ENCODE measurements around the gene MSI2. TPM values are rescaled to one million over a fixed set of nuclear protein-coding genes. Genes with fewer than 3 reads are reported as not detected.
A peak's percentile ranks its signal among the peaks of the same experiment; 100 is the strongest.

The MSI2 gene
- total and polyA plus RNA-seq, 2 donors, result 19.0 to 43.4 TPM

DNA sequence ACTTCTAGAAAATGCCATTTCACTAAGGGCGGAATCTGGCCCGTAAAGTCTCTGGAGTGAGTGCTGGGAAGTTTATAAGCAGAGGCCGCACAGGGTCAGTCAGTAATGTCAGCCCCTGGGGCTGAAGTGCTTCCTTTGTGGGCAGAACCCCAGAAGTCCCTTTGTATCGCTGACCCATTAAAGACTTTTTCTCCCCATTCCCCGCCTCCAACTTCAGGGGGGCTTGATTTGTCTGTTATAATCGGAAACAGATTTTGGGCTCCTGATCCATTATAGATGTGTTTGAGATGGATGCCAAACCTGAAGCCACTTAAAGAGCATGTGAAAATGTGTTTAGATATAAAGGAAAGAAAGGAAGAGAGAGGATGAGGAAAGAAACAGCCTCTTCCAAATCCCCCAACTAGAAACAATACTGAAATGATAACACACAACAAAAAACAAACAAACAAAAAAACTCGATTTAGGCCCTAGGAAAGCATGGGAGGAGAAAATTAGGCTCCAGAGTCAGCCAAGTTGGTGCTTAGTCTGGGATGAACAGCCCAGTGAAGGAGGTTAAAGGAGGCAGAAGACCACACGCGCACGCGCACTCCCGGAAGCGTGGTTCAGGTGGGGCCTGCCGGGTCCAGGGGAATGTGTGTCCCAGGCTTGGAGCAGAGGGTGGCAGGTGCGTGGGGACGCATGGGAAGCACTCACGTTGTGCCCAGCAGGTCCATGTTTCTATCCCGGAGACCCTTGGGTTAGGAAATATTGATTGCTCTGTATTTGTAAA is 27.1 kb downstream of the MSI2 start:
- 87% methylated on average over 18 of the region's 18 CpGs for WGBS
- H3K27ac ChIP-seq (ENCODE audit: low read depth), result no peak overlapping the region
- no peak overlapping the region for H3K4me3 ChIP-seq (ENCODE audit: low read depth, low read length)
- no peak for DNase-seq (ENCODE audit: extremely low spot score)
- H3K36me3 ChIP-seq (ENCODE audit: insufficient read depth), result peaks cover 2% of the 10 kb centered on the region
- peaks cover 1% of the 10 kb centered on the region for H3K4me1 ChIP-seq (ENCODE audit: insufficient read depth)

DNA sequence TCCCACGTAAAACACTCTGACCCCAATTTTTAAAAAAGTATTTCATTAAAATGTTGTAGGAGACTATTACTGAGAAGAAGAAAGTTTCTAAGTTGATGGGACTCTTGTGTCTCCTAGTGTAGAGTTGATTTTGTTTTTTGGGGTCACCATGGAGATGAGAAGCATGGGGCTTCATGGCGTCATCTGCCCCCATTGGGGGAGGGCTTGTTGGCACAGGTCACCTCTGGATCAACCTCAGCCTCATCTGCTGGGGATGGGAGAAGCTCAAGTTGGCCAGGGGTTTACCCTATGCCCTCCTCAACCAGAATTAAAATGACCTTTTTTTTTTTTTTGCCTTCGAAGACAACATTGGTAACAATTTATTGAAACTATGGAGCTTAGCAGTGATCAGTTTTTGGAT is 28.3 kb downstream of the MSI2 start:
- 82% methylated on average over 3 of the region's 3 CpGs for WGBS
- Histone ChIP-seq H3K4me1 (ENCODE audit: insufficient read depth) (peaks cover 3% of the 10 kb centered on the region), H3K36me3 (ENCODE audit: insufficient read depth) (peaks cover 2% of the 10 kb centered on the region), H3K4me3 (ENCODE audit: low read depth, low read length) (no peak overlapping the region), H3K27ac (ENCODE audit: low read depth) (no peak overlapping the region)
- no peak for DNase-seq (ENCODE audit: extremely low spot score)

DNA sequence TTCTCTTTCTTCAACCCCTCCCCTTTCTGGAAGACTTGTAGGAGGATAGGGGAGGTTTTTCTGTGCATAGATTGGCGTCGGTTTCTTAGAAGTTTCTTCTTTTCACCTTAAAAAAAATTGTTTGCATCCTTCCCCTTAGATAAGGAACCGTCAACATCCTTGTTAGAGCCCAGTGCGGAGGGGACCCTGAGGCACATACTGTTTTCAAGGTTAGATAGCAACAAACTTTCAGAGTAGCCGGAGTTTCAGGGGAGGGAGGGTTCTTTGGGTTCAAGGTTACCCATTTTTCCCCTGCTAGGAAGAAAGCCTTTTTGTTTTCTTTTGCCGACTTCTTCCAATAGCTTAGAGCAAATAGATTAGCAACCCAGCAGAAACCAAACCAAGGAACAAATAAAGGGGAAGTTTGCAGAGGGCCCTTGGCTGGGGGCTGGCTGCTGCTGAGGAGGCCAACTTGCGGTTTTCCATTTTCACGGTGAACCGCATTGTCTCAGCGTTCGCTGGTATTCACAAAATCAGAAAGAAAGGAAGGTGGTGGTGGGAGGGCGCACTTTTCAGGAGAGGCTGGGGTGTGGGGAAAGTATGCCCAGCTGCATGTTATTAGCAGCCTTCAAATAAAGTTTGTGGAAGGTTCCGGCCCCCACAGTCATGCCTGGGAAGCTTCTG is 28.8 kb downstream of the MSI2 start:
- H3K36me3 ChIP-seq (ENCODE audit: insufficient read depth), result no peaks in the 10 kb centered on the region
- peaks cover 3% of the 10 kb centered on the region for H3K4me1 ChIP-seq (ENCODE audit: insufficient read depth)
- 77% methylated on average over 13 of the region's 13 CpGs for WGBS
- DNase-seq (ENCODE audit: extremely low spot score), result no peak
- no peak overlapping the region for H3K27ac ChIP-seq (ENCODE audit: low read depth)
- H3K4me3 ChIP-seq (ENCODE audit: low read depth, low read length), result no peak overlapping the region

DNA sequence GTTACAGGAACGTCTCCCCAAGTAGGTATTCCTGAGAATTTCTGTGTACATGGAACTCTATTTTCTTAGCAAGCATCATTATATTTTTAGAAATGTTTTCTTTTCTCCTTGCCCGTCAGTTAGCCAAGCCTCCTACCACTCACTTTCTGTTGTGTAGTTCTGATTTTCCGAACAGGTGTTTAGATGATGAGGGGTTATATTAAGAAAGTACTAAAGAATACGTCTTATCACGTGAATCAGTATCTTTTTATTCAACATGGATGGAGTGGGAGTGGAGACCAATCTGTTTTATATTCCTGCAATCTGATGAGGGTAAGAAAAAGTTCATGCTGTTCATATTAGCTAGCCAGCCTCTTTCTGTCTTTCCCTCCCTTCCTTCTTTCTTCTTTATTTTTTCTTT is 29.4 kb downstream of the MSI2 start:
- Histone ChIP-seq H3K27ac (ENCODE audit: low read depth) (no peak overlapping the region), H3K4me3 (ENCODE audit: low read depth, low read length) (no peak overlapping the region), H3K36me3 (ENCODE audit: insufficient read depth) (no peaks in the 10 kb centered on the region), H3K4me1 (ENCODE audit: insufficient read depth) (peaks cover 3% of the 10 kb centered on the region)
- DNase-seq (ENCODE audit: extremely low spot score), result no peak
- WGBS, result 78% methylated on average over 5 of the region's 5 CpGs

DNA sequence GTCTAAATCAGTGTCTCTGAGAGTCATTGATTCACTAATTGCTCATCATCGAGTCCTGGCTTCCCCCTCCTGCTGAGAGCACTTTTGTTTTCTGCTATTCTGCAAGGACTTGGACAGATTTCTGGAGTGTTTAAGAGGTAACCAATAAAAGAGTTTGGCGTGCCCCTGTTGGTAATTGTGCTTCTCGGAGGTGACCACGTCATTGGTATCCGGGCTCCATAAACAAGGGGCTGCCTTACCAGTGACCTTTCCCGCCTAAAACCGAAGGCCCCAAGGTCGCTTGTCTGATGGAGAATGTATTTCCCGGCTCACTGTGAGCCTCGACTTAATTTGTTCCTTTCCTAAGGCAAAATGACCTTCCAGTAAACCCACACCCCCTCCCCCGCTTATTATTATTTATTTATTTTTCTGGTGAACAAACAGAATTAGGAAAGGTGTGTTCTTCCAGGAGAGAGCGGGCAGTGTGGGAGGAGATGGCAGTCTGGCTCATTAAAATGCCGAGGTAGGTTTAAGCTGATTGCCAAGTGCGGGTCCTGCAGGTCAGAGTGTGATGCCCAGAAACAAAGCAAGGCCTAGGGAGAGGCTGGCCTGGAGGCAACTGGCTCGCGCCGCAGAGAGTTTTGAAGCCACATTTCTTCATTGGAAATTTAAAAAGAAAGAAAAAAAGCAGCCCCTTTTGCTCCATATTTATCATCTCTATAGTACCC is 30.2 kb downstream of the MSI2 start:
- DNase-seq (ENCODE audit: extremely low spot score), result no peak
- WGBS, result 86% methylated on average over 17 of the region's 17 CpGs
- Histone ChIP-seq H3K4me1 (ENCODE audit: insufficient read depth) (peaks cover 3% of the 10 kb centered on the region), H3K27ac (ENCODE audit: low read depth) (no peak overlapping the region), H3K36me3 (ENCODE audit: insufficient read depth) (no peaks in the 10 kb centered on the region), H3K4me3 (ENCODE audit: low read depth, low read length) (no peak overlapping the region)

DNA sequence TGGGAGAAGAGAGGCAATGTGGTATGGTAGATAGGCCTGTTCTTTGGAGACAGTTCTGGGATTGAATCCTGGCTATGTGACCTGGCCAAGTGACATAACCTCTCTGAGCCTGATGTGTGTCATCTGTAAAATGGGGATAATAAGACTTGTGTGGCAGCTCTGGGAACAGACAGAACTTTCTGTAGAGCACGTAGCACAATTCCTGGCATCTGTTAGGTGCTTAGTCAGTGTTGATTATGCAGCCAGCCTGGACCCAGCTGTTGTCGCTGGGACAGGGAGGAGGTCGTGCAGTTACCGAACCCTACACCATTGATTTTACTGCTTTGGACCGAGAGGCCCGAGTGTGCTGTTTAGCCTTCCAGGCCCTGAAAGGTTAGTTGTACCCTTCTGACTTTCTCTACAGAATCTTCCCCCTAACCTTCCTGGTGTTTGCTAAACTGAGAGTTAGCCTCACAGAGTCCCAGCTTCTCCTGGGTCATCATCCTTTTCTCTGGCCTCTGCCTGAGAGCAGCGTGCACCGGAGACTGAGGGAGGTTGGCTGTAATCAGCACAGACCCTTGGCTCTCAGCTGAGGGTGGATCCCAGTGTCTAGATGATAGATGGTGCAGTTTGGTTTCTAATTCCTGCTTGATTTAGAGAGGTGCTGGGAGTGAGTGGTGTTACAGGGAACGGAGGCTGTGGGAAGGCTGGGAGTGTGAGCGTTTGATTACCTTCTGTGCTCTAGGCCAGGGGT is 31.9 kb downstream of the MSI2 start:
- no peak overlapping the region for H3K4me3 ChIP-seq (ENCODE audit: low read depth, low read length)
- DNase-seq (ENCODE audit: extremely low spot score), result no peak
- H3K36me3 ChIP-seq (ENCODE audit: insufficient read depth), result no peaks in the 10 kb centered on the region
- peaks cover 2% of the 10 kb centered on the region for H3K4me1 ChIP-seq (ENCODE audit: insufficient read depth)
- peak overlapping the region; percentile 80 for H3K27ac ChIP-seq (ENCODE audit: low read depth)
- WGBS, result 52% methylated on average over 10 of the region's 10 CpGs

DNA sequence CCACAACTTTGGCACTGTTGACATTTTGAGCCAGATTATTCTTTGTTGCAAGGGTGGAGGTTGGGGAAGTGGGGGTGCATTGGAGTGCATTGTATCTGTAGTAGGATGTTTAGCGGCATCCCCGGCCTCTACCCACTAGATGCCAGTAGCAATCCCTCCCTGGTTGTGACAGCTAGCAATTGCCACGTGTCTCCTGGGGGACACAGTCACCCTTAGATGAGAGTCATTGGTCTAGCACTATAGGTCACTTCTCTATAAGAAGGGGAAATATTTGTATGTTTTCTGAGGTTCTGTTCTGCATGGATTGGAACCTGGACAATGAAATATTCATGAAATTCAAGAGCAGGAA is 32.4 kb downstream of the MSI2 start:
- 79% methylated on average over 3 of the region's 3 CpGs for WGBS
- DNase-seq (ENCODE audit: extremely low spot score), result no peak
- Histone ChIP-seq H3K27ac (ENCODE audit: low read depth) (no peak overlapping the region), H3K36me3 (ENCODE audit: insufficient read depth) (no peaks in the 10 kb centered on the region), H3K4me1 (ENCODE audit: insufficient read depth) (peaks cover 2% of the 10 kb centered on the region), H3K4me3 (ENCODE audit: low read depth, low read length) (no peak overlapping the region)

DNA sequence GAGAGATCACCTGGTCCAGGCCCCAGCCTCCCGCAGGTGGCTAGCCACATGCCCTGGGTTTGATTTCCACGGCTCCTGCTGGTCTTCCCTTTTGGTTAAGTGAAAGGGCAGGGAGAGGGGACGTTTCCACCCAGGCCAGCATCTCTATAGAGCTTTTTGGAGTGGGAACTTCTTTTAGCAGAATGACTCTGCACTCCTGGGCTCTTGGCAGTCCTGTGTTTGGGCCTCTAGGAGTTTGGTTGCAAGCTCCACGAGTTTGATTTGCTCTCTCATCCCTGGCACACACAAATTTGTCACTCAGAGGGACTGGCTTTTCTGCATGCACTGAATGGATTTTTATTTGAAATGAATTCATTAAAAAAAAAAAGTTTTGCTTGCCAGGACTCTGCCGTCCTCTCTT is 32.8 kb downstream of the MSI2 start:
- Histone ChIP-seq H3K36me3 (ENCODE audit: insufficient read depth) (no peaks in the 10 kb centered on the region), H3K27ac (ENCODE audit: low read depth) (no peak overlapping the region), H3K4me1 (ENCODE audit: insufficient read depth) (peaks cover 2% of the 10 kb centered on the region), H3K4me3 (ENCODE audit: low read depth, low read length) (no peak overlapping the region)
- 56% methylated on average over 5 of the region's 5 CpGs for WGBS
- DNase-seq (ENCODE audit: extremely low spot score), result no peak

DNA sequence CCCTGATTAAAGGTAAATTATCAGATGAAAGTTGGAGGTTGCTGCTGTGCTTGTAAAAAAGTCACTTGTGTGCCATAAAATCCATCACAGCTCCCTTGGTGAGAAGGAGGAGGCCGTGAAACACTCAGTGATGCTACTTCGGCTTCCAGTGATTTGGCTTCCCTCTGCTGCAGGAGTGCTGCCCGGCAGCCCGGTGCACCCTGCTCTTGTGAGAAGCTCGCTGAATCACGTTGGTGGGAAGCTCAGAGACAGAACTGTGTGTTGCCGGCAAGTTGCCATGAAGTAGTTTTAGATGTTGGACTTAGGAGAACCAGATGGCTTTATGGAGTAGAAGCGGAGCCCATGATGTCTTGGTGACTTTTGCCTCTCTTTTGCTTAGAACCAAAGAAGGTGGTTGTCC is 33.3 kb downstream of the MSI2 start:
- no peak overlapping the region for H3K27ac ChIP-seq (ENCODE audit: low read depth)
- peaks cover 2% of the 10 kb centered on the region for H3K4me1 ChIP-seq (ENCODE audit: insufficient read depth)
- 37% methylated on average over 8 of the region's 8 CpGs for WGBS

DNA sequence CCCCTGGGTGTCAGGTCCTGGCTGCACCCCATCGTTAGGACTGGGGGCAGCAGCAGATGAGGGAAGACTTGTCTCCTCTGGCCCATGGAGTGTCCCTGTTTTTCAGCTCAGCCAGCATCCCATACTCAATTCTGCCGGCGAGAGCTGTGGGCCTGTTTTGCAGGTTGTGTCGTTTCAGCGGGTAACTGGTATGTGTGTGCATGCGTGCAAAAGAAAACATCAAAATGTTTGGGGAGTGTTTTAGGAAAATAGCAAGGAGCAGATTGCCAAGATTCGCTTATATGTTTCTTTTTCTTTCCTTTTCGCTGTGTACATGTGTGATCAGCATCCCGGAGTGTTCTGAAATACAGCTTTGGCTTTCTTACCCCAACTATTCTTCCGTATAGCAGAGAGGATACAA is 34.7 kb downstream of the MSI2 start:
- Histone ChIP-seq H3K27ac (ENCODE audit: low read depth) (no peak overlapping the region), H3K36me3 (ENCODE audit: insufficient read depth) (no peaks in the 10 kb centered on the region), H3K4me3 (ENCODE audit: low read depth, low read length) (no peak overlapping the region), H3K4me1 (ENCODE audit: insufficient read depth) (peaks cover 8% of the 10 kb centered on the region)
- no peak for DNase-seq (ENCODE audit: extremely low spot score)
- WGBS, result 91% methylated on average over 10 of the region's 10 CpGs

More for the DNA sequence above, 33.3 kb downstream of the MSI2 start:
- no peak for DNase-seq (ENCODE audit: extremely low spot score)
- Histone ChIP-seq H3K36me3 (ENCODE audit: insufficient read depth) (no peaks in the 10 kb centered on the region), H3K4me3 (ENCODE audit: low read depth, low read length) (no peak overlapping the region)

DNA sequence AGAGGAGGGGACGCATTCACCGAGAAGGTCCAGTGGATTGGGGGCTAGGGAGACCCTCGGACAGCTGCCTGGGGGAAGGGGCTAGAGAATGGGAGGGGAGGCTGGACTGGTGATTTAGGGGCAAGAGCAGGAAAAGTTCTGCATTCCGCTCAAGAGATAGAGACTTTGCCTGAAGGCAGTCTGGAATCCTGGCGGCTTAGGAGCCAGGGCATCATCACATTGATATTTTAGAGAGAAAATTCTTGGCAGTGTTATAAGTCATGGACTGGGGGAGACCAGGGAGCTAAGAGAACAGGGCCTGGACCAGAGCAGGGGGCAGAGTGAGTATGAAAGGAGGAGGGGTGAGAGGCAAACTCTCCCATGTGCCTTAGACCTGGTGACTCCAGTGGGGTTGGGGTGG is 35.8 kb downstream of the MSI2 start:
- no peak overlapping the region for H3K4me3 ChIP-seq (ENCODE audit: low read depth, low read length)
- DNase-seq (ENCODE audit: extremely low spot score), result no peak
- H3K27ac ChIP-seq (ENCODE audit: low read depth), result no peak overlapping the region
- no peaks in the 10 kb centered on the region for H3K36me3 ChIP-seq (ENCODE audit: insufficient read depth)
- WGBS, result 95% methylated on average over 5 of the region's 5 CpGs
- peaks cover 8% of the 10 kb centered on the region for H3K4me1 ChIP-seq (ENCODE audit: insufficient read depth)

DNA sequence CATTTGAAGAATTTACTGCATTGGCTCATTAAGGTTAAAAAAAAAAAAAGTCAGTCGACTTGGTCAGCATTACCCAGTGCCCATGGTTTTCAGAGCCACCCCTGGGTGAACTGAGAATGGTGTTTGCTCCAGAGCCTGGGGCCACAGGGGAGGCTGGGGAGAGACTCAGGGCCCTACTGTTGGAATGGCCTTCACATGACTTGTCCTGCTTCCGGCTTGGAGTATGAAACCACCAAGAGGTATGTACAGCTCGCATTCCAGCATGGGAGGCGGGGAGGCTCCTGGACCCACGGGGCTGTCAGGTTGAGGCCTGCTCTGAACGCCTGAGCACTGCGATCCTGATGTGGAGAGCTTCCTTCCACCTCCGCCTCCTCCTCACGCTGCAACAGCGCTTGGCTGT is 36.8 kb downstream of the MSI2 start:
- WGBS, result 89% methylated on average over 10 of the region's 10 CpGs

DNA sequence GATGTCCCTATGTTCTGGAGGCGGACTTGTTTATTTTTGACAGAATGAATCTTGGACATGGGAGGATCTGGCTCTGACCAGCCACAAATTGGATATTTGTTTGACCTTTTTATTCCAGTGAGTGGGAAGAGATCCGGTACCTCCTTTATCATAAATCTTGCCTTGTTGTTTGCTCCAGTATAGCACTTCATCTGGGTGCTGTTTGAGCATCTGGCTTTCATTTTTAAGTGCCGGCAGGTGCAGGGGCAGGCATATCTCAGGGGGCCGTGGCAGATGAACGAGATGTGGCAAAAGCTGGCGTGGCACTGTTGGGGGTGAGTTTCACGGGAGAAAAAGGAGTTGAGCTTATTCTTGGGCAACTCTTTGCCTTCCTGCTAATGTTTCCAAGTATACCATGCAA is 37.8 kb downstream of the MSI2 start:
- WGBS, result 84% methylated on average over 7 of the region's 7 CpGs
- Histone ChIP-seq H3K4me3 (ENCODE audit: low read depth, low read length) (no peak overlapping the region), H3K36me3 (ENCODE audit: insufficient read depth) (peaks cover 6% of the 10 kb centered on the region), H3K27ac (ENCODE audit: low read depth) (no peak overlapping the region), H3K4me1 (ENCODE audit: insufficient read depth) (peaks cover 6% of the 10 kb centered on the region)
- DNase-seq (ENCODE audit: extremely low spot score), result no peak

More for the DNA sequence above, 36.8 kb downstream of the MSI2 start:
- Histone ChIP-seq H3K27ac (ENCODE audit: low read depth) (no peak overlapping the region), H3K4me3 (ENCODE audit: low read depth, low read length) (no peak overlapping the region), H3K4me1 (ENCODE audit: insufficient read depth) (peaks cover 8% of the 10 kb centered on the region), H3K36me3 (ENCODE audit: insufficient read depth) (peaks cover 3% of the 10 kb centered on the region)
- no peak for DNase-seq (ENCODE audit: extremely low spot score)
